ENCODE results near the gene ZNF683. TPM values are rescaled to one million over a fixed set of nuclear protein-coding genes. Genes with fewer than 3 reads are reported as not detected.
A peak's percentile ranks its signal among the peaks of the same experiment; 100 is the strongest.

Gene ZNF683
- total and polyA plus RNA-seq, 9 of the 15 experiments (the other 6 are each of a cell fraction or from before 2014, with no cell fraction given) = not detected

DNA sequence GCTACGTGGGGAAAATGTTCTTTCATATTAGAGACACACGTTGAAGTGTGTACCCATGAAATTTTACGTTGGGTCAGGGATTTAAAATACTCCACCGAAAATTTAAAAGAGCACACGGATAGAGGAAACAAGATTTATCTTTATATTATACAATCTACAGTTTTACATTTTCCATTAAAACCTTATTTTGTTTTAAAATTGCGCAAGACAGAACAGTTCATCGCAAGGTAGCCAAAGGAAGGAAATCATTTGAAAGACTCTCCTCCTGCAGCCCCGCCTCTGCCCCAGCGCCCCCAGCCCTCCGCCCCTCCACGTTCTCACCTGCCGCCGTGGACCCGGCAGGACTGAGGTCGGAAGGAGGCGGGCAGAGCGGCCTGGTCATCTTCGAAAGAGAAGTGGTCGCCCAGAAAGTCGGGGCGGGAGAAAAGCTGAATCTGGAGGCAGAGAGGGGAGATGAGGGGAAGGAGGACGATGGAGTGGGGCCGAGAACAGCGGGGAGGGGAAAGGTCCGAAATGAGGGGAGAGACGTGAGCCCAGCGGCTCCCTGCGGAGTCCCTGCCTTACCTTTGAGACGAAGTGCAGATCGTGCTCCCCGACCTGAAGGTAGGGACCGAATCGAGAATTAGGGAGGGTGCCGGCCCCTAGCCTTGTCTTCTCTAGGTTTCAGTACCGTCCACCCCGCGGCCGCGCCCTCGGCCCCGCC lies 36.6 kb downstream of the ZNF683 start (continued):
- TF ChIP-seq AFF4 (CRISPR knock-in tag; IDR thresholded peaks at IDR 0.05) (peak; percentile 8; the same call in 1 of the 2 replicates), POU5F1 (IDR thresholded peaks at IDR 0.05; ENCODE audit: borderline replicate concordance, low read depth, low read length, partially characterized antibody) (no peak), ZBTB2 (IDR thresholded peaks at IDR 0.05) (0 out of 2 replicates have a peak, but pooled peaks have one; percentile 22), RBM17 (IDR thresholded peaks at IDR 0.05; ENCODE audit: borderline replicate concordance, low read depth, low read length) (no peak), HDAC1 (IDR thresholded peaks at IDR 0.05) (peak in 1 of 2 experiments; percentile 17; a peak in 2 of 4 replicates), ZEB2 (IDR thresholded peaks at IDR 0.05) (no peak), HLTF (IDR thresholded peaks at IDR 0.05) (no peak), NUFIP1 (IDR thresholded peaks at IDR 0.05; ENCODE audit: partially characterized antibody) (no peak), KLF10 (CRISPR knock-in tag; IDR thresholded peaks at IDR 0.05) (no peak), ARNT (IDR thresholded peaks at IDR 0.05) (no peak), ARID1B (IDR thresholded peaks at IDR 0.05) (no peak), BHLHE40 (IDR thresholded peaks at IDR 0.05; ENCODE audit: low read length) (no peak), SLC30A9 (CRISPR knock-in tag; IDR thresholded peaks at IDR 0.05) (no peak), ETV6 (IDR thresholded peaks at IDR 0.05; ENCODE audit: borderline replicate concordance in 1 of 2, low read depth in 2 of 2, low read length in 1 of 2) (0 out of 4 replicates have a peak, but pooled peaks of 1 of the 2 experiments have one; percentile 16), ETV6 (CRISPR knock-in tag; IDR thresholded peaks at IDR 0.05; ENCODE audit: borderline replicate concordance) (no peak)
- TF ChIP-seq, protein P1, sequence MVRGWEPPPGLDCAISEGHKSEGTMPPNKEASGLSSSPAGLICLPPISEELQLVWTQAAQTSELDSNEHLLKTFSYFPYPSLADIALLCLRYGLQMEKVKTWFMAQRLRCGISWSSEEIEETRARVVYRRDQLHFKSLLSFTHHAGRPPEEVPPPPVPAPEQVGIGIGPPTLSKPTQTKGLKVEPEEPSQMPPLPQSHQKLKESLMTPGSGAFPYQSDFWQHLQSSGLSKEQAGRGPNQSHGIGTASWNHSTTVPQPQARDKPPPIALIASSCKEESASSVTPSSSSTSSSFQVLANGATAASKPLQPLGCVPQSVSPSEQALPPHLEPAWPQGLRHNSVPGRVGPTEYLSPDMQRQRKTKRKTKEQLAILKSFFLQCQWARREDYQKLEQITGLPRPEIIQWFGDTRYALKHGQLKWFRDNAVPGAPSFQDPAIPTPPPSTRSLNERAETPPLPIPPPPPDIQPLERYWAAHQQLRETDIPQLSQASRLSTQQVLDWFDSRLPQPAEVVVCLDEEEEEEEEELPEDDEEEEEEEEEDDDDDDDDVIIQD (CRISPR knock-in tag; IDR thresholded peaks at IDR 0.05) = no peak
